Measurements from ENCODE around the gene GSC. TPM values are rescaled to one million over a fixed set of nuclear protein-coding genes. Genes with fewer than 3 reads are reported as not detected.

Gene GSC
- total and polyA plus RNA-seq, 2 donors (not counting 1 experiment from before 2014, with no cell fraction given), result 0.05 to 0.17 TPM

DNA sequence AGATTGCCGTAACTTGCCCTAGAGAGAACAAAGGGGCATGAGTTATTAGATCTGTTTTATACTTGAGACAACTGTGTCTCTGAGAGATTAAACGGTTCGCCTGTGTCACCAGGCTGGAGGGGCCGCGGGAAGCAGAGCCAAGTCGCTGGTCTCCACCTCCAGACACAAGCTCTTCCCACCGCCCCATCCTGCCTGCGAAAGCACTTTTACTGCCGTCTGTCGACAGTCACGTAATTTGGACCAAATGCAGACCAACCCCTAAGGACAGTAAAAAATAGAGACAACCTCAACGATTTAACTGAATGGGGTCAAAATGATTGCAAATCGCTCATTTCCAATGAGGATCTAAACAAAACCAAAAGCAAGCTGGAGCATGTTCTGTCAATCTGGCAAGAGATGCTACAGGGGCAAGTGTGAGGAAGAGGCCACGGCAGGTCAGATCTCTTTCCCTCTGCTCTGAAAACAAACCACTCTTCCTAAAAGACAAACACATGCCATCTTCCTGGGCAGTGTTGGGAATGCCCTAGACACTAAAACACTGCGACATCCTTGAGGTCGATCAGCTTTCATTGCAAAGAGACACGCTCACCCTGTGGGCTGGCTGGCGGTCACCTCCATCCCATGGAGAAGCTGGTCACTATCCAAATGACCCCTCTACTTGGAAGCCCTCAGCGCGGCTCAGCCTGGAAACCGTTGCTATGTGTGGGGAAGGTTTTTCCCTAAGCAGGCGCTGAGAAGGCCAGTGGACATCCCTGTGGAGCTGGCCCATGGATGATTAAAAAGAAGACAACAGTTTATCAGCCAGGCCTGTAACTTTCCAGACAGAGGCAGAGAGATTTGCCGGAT is 17.1 kb downstream of the GSC start:
- no peaks in the 10 kb centered on the region for H3K9me3 ChIP-seq (ENCODE audit: control insufficient read depth, insufficient read depth, low read depth, low read length)
- H3K27ac ChIP-seq (ENCODE audit: insufficient read depth, low read length), result no peak overlapping the region
- H3K79me2 ChIP-seq (ENCODE audit: control insufficient read depth, insufficient read depth, low read length), result no peaks in the 10 kb centered on the region
- H3K4me2 ChIP-seq (ENCODE audit: extremely low read depth, insufficient read depth, low read length), result no peak overlapping the region
- DNase-seq (ENCODE audit: low read depth in 2 of 2), result no peak
- no peak overlapping the region for H3K4me3 ChIP-seq (replicated peaks in 1 of 4; ENCODE audit: control extremely low read depth in 1 of 4, insufficient read depth in 1 of 4, low read depth in 3 of 4, low read length in 4 of 4)
- no peaks in the 10 kb centered on the region for H3K36me3 ChIP-seq (ENCODE audit: control insufficient read depth, insufficient read depth, low read length)
- no peak overlapping the region for H2AFZ ChIP-seq (ENCODE audit: low read length)
- no peak overlapping the region for H3K9ac ChIP-seq (ENCODE audit: insufficient read depth, low read length)
- H3K4me1 ChIP-seq (ENCODE audit: control insufficient read depth, extremely low read depth, insufficient read depth, low read length), result no peaks in the 10 kb centered on the region
- no peaks in the 10 kb centered on the region for H4K20me1 ChIP-seq (ENCODE audit: control insufficient read depth, extremely low read depth, insufficient read depth, low read length)
- no peaks in the 10 kb centered on the region for H3K27me3 ChIP-seq (ENCODE audit: control insufficient read depth, insufficient read depth, low read length)
- no peak for TF ChIP-seq EZH2 (IDR thresholded peaks at IDR 0.05; ENCODE audit: low read length, missing control alignments)
- TF ChIP-seq, protein P1, sequence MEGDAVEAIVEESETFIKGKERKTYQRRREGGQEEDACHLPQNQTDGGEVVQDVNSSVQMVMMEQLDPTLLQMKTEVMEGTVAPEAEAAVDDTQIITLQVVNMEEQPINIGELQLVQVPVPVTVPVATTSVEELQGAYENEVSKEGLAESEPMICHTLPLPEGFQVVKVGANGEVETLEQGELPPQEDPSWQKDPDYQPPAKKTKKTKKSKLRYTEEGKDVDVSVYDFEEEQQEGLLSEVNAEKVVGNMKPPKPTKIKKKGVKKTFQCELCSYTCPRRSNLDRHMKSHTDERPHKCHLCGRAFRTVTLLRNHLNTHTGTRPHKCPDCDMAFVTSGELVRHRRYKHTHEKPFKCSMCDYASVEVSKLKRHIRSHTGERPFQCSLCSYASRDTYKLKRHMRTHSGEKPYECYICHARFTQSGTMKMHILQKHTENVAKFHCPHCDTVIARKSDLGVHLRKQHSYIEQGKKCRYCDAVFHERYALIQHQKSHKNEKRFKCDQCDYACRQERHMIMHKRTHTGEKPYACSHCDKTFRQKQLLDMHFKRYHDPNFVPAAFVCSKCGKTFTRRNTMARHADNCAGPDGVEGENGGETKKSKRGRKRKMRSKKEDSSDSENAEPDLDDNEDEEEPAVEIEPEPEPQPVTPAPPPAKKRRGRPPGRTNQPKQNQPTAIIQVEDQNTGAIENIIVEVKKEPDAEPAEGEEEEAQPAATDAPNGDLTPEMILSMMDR (conservative IDR thresholded peaks at IDR 0.05 in 1 of 2, IDR thresholded peaks at IDR 0.05 in 1 of 2; ENCODE audit: low read depth in 1 of 2, low read length in 2 of 2), result no peak

DNA sequence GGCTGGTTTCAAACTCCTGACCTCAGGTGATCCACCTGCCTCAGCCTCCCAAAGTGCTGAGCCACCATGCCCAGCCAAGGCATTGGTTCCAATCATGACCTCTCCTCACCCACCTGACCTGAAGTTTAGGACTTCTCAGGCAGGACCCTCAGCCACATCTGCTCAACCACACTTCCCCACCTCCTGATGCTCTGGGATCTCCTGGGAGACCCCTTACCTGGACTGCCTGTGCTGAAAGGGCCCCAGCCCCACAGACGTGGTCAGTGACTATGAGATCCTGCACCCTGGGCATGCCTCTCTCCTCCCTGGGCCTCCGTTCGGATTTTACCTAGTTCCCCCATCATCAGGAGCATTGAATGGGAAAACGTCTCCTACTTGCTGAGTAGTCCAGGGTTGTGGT is 18.0 kb downstream of the GSC start:
- Histone ChIP-seq H3K27ac (ENCODE audit: insufficient read depth, low read length) (no peak overlapping the region), H3K4me2 (ENCODE audit: extremely low read depth, insufficient read depth, low read length) (no peak overlapping the region), H3K9ac (ENCODE audit: insufficient read depth, low read length) (no peak overlapping the region), H3K79me2 (ENCODE audit: control insufficient read depth, insufficient read depth, low read length) (no peaks in the 10 kb centered on the region), H3K36me3 (ENCODE audit: control insufficient read depth, insufficient read depth, low read length) (no peaks in the 10 kb centered on the region), H3K27me3 (ENCODE audit: control insufficient read depth, insufficient read depth, low read length) (no peaks in the 10 kb centered on the region), H3K9me3 (ENCODE audit: control insufficient read depth, insufficient read depth, low read depth, low read length) (no peaks in the 10 kb centered on the region), H3K4me1 (ENCODE audit: control insufficient read depth, extremely low read depth, insufficient read depth, low read length) (no peaks in the 10 kb centered on the region), H3K4me3 (replicated peaks in 1 of 4; ENCODE audit: control extremely low read depth in 1 of 4, insufficient read depth in 1 of 4, low read depth in 3 of 4, low read length in 4 of 4) (no peak overlapping the region), H2AFZ (ENCODE audit: low read length) (no peak overlapping the region), H4K20me1 (ENCODE audit: control insufficient read depth, extremely low read depth, insufficient read depth, low read length) (no peaks in the 10 kb centered on the region)
- DNase-seq (ENCODE audit: low read depth in 2 of 2), result no peak
- TF ChIP-seq, protein P1 (conservative IDR thresholded peaks at IDR 0.05 in 1 of 2, IDR thresholded peaks at IDR 0.05 in 1 of 2; ENCODE audit: low read depth in 1 of 2, low read length in 2 of 2), result no peak
- TF ChIP-seq EZH2 (IDR thresholded peaks at IDR 0.05; ENCODE audit: low read length, missing control alignments), result no peak

DNA sequence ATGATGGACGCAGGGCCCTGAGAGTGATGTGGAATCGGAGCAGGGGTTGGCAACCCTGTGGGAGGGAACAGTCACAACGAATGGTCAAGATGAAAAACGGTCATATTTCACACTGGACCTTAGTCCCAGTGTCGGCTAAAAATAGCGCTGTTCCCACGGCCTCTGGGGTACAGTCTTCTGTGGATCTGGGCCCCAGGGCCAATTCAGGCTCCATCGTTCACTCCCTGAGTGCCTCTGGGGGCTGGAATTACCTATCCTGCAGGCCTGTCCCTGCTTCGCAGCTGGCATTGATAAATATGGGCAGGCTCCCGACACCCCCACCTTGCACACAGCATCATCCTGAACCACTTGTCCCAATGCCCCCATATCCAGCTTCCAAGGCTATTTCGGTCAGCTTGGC is 18.6 kb downstream of the GSC start:
- Histone ChIP-seq H3K9ac (ENCODE audit: insufficient read depth, low read length) (no peak overlapping the region), H3K36me3 (ENCODE audit: control insufficient read depth, insufficient read depth, low read length) (no peaks in the 10 kb centered on the region), H3K9me3 (ENCODE audit: control insufficient read depth, insufficient read depth, low read depth, low read length) (no peaks in the 10 kb centered on the region), H3K4me2 (ENCODE audit: extremely low read depth, insufficient read depth, low read length) (no peak overlapping the region), H3K27me3 (ENCODE audit: control insufficient read depth, insufficient read depth, low read length) (no peaks in the 10 kb centered on the region), H3K4me1 (ENCODE audit: control insufficient read depth, extremely low read depth, insufficient read depth, low read length) (no peaks in the 10 kb centered on the region), H2AFZ (ENCODE audit: low read length) (no peak overlapping the region), H4K20me1 (ENCODE audit: control insufficient read depth, extremely low read depth, insufficient read depth, low read length) (no peaks in the 10 kb centered on the region), H3K4me3 (replicated peaks in 1 of 4; ENCODE audit: control extremely low read depth in 1 of 4, insufficient read depth in 1 of 4, low read depth in 3 of 4, low read length in 4 of 4) (no peak overlapping the region), H3K79me2 (ENCODE audit: control insufficient read depth, insufficient read depth, low read length) (no peaks in the 10 kb centered on the region), H3K27ac (ENCODE audit: insufficient read depth, low read length) (no peak overlapping the region)
- no peak for DNase-seq (ENCODE audit: low read depth in 2 of 2)
- TF ChIP-seq, protein P1 (conservative IDR thresholded peaks at IDR 0.05 in 1 of 2, IDR thresholded peaks at IDR 0.05 in 1 of 2; ENCODE audit: low read depth in 1 of 2, low read length in 2 of 2), result no peak
- no peak for TF ChIP-seq EZH2 (IDR thresholded peaks at IDR 0.05; ENCODE audit: low read length, missing control alignments)

Measured in fibroblast of lung (primary cell).